ENCODE data around the gene ADCY2. TPM values are rescaled to one million over a fixed set of nuclear protein-coding genes. Genes with fewer than 3 reads are reported as not detected.

Gene ADCY2
- total and polyA plus RNA-seq, 7 experiments from 2014 or later: not detected

DNA sequence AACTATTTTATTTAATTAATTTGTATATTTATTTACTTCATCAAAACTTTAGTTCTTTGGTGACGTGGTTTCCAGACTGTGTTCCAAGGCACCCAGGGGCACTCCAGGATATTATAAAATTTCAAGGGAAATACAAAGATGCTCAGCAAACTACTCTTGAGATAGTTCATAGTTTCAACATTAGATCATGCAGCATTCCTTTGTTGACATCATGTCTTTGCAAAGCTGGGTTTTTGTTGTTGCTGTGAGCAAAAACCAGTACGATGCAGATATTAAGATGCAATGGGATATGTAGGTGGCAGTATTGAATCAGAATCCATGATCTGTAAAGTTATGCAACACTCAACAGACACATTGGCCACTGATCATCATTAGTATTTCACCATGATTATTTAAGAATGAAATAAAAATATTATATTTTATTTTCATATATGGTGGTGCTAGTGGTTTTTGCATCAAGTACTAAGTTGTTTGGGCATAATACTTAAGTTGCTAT lies 219.7 kb downstream of the ADCY2 start:
- ATAC-seq (no peak), DNase-seq (no peak)
- no peaks in the 10 kb centered on the region for H3K27me3 ChIP-seq (ENCODE audit: control insufficient read depth in 2 of 2, insufficient read depth in 2 of 2, low read length in 2 of 2)
- H3K36me3 Mint-ChIP-seq: no peaks in the 10 kb centered on the region
- ChIA-PET CTCF (no interaction called here), POLR2A (no interaction called here)
- no peaks in the 10 kb centered on the region for H3K36me3 ChIP-seq (ENCODE audit: control insufficient read depth in 2 of 3, insufficient read depth in 3 of 3, low read length in 3 of 3)
- H3K9me3 Mint-ChIP-seq: peaks cover 0 to 6% (median 0%) of the 10 kb centered on the region in 11 donors
- H3K9me3 ChIP-seq (ENCODE audit: control insufficient read depth in 2 of 3, low read length in 3 of 3): no peaks in the 10 kb centered on the region
- H3K27ac Mint-ChIP-seq: no peak overlapping the region
- H3K4me3 ChIP-seq (ENCODE audit: low read length): no peak overlapping the region
- H3K27ac ChIP-seq (ENCODE audit: low read depth, low read length): no peak overlapping the region
- peaks cover 0 to 1% (median 0%) of the 10 kb centered on the region in 5 donors for H3K27me3 Mint-ChIP-seq
- H3K4me3 Mint-ChIP-seq: no peak overlapping the region
- intact Hi-C loops (cut with micrococcal nuclease): no loop called here
- H3K4me1 Mint-ChIP-seq: no peaks in the 10 kb centered on the region
- no peaks in the 10 kb centered on the region for H3K4me1 ChIP-seq (ENCODE audit: control insufficient read depth in 2 of 2, insufficient read depth in 2 of 2, low read length in 2 of 2)

DNA sequence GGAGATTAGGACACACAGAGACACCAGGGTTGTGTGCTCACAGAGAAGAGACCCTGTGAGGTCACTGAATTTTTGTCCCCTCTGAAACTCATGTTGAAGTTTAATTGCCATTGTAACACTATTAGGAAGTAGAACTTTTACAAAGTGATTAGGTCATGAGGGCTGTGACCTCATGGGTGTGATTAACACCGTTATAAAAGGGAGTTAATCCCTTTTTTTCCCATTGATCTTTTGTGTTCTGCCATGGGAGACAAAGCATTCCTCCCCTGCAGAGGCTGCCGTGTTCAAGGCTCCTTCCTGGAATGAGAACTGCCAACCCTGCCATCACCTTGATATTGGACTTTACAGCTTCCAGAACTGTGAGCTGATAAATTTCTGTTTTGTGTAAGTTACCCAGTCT lies 221.0 kb downstream of the ADCY2 start:
- POLR2A ChIA-PET: no interaction called here
- no peak overlapping the region for H3K27ac ChIP-seq (ENCODE audit: low read depth, low read length)

DNA sequence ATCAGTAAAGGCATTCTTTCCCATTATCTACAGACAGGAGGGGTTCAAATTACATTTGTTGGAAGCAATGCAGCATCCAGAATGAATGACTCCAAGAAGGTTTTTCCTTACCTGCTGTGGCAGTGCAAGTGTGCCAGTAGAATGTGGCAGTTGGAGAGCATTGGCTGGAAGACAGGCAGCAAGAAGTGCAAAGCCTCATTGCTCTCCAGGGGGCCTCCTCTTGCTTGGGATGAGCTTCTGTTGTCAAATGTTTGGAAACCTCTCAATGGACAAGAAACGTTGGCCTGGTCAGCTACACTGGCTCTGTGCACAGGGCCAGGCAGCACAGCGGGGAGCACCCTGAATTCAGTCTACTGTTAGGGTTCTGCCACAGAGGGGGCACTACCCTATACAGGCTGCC lies 226.6 kb downstream of the ADCY2 start:
- Mint-ChIP-seq H3K27me3 (peaks cover 0 to 14% (median 4%) of the 10 kb centered on the region in 5 donors), H3K9me3 (peaks cover 0 to 12% (median 2%) of the 10 kb centered on the region in 11 donors), H3K36me3 (no peaks in the 10 kb centered on the region), H3K4me1 (no peaks in the 10 kb centered on the region), H3K4me3 (no peak overlapping the region), H3K27ac (no peak overlapping the region)
- no peaks in the 10 kb centered on the region for H3K36me3 ChIP-seq (ENCODE audit: control insufficient read depth in 2 of 3, insufficient read depth in 3 of 3, low read length in 3 of 3)
- H3K4me3 ChIP-seq (ENCODE audit: low read length): no peak overlapping the region
- ATAC-seq: no peak
- CTCF ChIA-PET: no interaction called here
- no peak overlapping the region for H3K27ac ChIP-seq (ENCODE audit: low read depth, low read length)
- no peaks in the 10 kb centered on the region for H3K4me1 ChIP-seq (ENCODE audit: control insufficient read depth in 2 of 2, insufficient read depth in 2 of 2, low read length in 2 of 2)
- intact Hi-C loops (cut with micrococcal nuclease): no loop called here
- H3K9me3 ChIP-seq (ENCODE audit: control insufficient read depth in 2 of 3, low read length in 3 of 3): no peaks in the 10 kb centered on the region
- POLR2A ChIA-PET: no interaction called here
- no peaks in the 10 kb centered on the region for H3K27me3 ChIP-seq (ENCODE audit: control insufficient read depth in 2 of 2, insufficient read depth in 2 of 2, low read length in 2 of 2)
- no peak for DNase-seq

More for the DNA sequence above, 221.0 kb downstream of the ADCY2 start:
- DNase-seq (no peak), ATAC-seq (no peak)
- H3K9me3 Mint-ChIP-seq: peaks cover 0 to 6% (median 0%) of the 10 kb centered on the region in 11 donors
- no peak overlapping the region for H3K27ac Mint-ChIP-seq
- Histone ChIP-seq H3K4me3 (ENCODE audit: low read length) (no peak overlapping the region), H3K36me3 (ENCODE audit: control insufficient read depth in 2 of 3, insufficient read depth in 3 of 3, low read length in 3 of 3) (no peaks in the 10 kb centered on the region), H3K27me3 (ENCODE audit: control insufficient read depth in 2 of 2, insufficient read depth in 2 of 2, low read length in 2 of 2) (no peaks in the 10 kb centered on the region), H3K9me3 (ENCODE audit: control insufficient read depth in 2 of 3, low read length in 3 of 3) (no peaks in the 10 kb centered on the region), H3K4me1 (ENCODE audit: control insufficient read depth in 2 of 2, insufficient read depth in 2 of 2, low read length in 2 of 2) (no peaks in the 10 kb centered on the region)
- H3K27me3 Mint-ChIP-seq: peaks cover 0 to 14% (median 0%) of the 10 kb centered on the region in 5 donors
- CTCF ChIA-PET: interaction anchor here (0.7 kb wide), 1 partner anchor 432 kb away, joined by 4 read pairs; no protein-coding TSS in a partner anchor
- no peaks in the 10 kb centered on the region for H3K36me3 Mint-ChIP-seq
- intact Hi-C loops (cut with micrococcal nuclease): no loop called here
- H3K4me1 Mint-ChIP-seq: no peaks in the 10 kb centered on the region
- H3K4me3 Mint-ChIP-seq: no peak overlapping the region

DNA sequence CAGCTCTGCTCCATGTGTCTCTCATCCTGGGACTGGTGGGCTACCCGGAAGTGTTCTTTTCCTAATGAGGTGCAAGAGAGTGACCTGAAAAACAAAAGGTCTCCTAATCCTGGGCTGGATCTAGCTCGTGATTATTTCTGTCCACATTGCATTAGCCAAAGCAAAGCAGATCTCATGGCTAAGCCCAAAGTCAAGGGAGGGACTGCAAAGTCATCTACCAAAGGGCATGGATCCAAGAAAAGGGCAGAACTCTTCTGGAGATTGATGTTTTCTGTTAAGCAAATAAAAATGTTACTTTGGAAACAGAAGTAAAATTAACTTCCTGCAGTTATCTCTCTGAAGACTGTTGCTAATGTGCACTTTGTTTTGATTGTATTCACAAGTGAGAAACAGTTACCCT lies 229.8 kb downstream of the ADCY2 start:
- DNase-seq: no peak

DNA sequence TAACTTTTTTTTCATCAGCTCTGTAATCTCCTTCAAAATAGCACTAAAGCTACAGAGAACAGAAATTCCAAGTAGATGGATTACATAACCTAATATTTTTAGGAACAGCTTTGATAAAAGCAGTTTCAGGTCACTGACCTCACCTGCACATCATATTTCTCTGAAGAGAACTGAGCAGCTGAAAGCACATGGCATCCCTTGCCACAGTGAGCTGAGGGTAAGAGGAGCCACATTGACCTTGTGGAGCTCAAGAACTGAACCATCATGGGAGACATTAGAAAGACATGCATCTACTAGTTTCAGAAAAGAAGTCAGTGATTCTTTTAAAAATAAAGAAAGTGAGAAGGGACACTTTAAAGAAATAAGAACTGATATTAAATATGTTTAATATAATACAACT lies 232.3 kb downstream of the ADCY2 start:
- Histone ChIP-seq H3K36me3 (ENCODE audit: control insufficient read depth in 2 of 3, insufficient read depth in 3 of 3, low read length in 3 of 3) (no peaks in the 10 kb centered on the region), H3K4me3 (ENCODE audit: low read length) (no peak overlapping the region), H3K27me3 (ENCODE audit: control insufficient read depth in 2 of 2, insufficient read depth in 2 of 2, low read length in 2 of 2) (no peaks in the 10 kb centered on the region), H3K27ac (ENCODE audit: low read depth, low read length) (no peak overlapping the region), H3K9me3 (ENCODE audit: control insufficient read depth in 2 of 3, low read length in 3 of 3) (no peaks in the 10 kb centered on the region), H3K4me1 (ENCODE audit: control insufficient read depth in 2 of 2, insufficient read depth in 2 of 2, low read length in 2 of 2) (no peaks in the 10 kb centered on the region)
- intact Hi-C loops (cut with micrococcal nuclease): no loop called here
- ATAC-seq (no peak), DNase-seq (no peak)
- CTCF ChIA-PET: no interaction called here
- peaks cover 0 to 6% (median 0%) of the 10 kb centered on the region in 5 donors for H3K27me3 Mint-ChIP-seq
- H3K27ac Mint-ChIP-seq: no peak overlapping the region
- no peaks in the 10 kb centered on the region for H3K4me1 Mint-ChIP-seq
- no peak overlapping the region for H3K4me3 Mint-ChIP-seq
- peaks cover 0 to 23% (median 7%) of the 10 kb centered on the region in 11 donors for H3K9me3 Mint-ChIP-seq
- POLR2A ChIA-PET: no interaction called here
- no peaks in the 10 kb centered on the region for H3K36me3 Mint-ChIP-seq

More for the DNA sequence above, 229.8 kb downstream of the ADCY2 start:
- ChIA-PET CTCF (no interaction called here), POLR2A (no interaction called here)
- Mint-ChIP-seq H3K9me3 (peaks cover 0 to 12% (median 2%) of the 10 kb centered on the region in 11 donors), H3K27ac (no peak overlapping the region), H3K4me3 (no peak overlapping the region), H3K27me3 (peaks cover 0 to 11% (median 4%) of the 10 kb centered on the region in 5 donors), H3K36me3 (no peaks in the 10 kb centered on the region), H3K4me1 (no peaks in the 10 kb centered on the region)
- no peak for ATAC-seq
- Histone ChIP-seq H3K36me3 (ENCODE audit: control insufficient read depth in 2 of 3, insufficient read depth in 3 of 3, low read length in 3 of 3) (no peaks in the 10 kb centered on the region), H3K4me1 (ENCODE audit: control insufficient read depth in 2 of 2, insufficient read depth in 2 of 2, low read length in 2 of 2) (no peaks in the 10 kb centered on the region), H3K4me3 (ENCODE audit: low read length) (no peak overlapping the region), H3K9me3 (ENCODE audit: control insufficient read depth in 2 of 3, low read length in 3 of 3) (no peaks in the 10 kb centered on the region), H3K27me3 (ENCODE audit: control insufficient read depth in 2 of 2, insufficient read depth in 2 of 2, low read length in 2 of 2) (no peaks in the 10 kb centered on the region), H3K27ac (ENCODE audit: low read depth, low read length) (no peak overlapping the region)
- intact Hi-C loops (cut with micrococcal nuclease): no loop called here

DNA sequence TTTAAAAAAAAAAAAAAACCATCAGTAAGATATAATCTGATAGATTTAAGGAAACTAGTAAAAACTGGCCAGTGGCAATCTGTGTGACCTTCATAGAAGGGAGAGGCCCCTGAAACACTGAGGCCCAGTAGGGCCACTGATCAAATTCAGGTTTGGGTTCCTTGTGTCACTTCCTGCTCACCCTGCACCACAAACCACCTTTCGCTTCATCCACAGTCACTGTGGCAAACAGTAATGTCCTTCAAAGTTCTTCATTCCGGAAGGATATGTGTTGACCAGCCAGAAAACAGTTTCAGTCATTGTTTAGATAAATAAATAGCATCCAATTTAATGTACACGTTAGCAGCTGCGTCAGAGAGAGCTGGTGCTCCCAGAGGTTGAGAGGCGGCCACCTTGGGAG lies 232.9 kb downstream of the ADCY2 start:
- H3K27ac ChIP-seq (ENCODE audit: low read depth, low read length): no peak overlapping the region
- ATAC-seq (no peak), DNase-seq (no peak)
- H3K4me3 Mint-ChIP-seq: no peak overlapping the region
- no peaks in the 10 kb centered on the region for H3K36me3 ChIP-seq (ENCODE audit: control insufficient read depth in 2 of 3, insufficient read depth in 3 of 3, low read length in 3 of 3)
- ChIA-PET POLR2A (no interaction called here), CTCF (no interaction called here)
- intact Hi-C loops (cut with micrococcal nuclease): no loop called here
- H3K27me3 Mint-ChIP-seq: peaks cover 0 to 5% (median 0%) of the 10 kb centered on the region in 5 donors
- no peaks in the 10 kb centered on the region for H3K27me3 ChIP-seq (ENCODE audit: control insufficient read depth in 2 of 2, insufficient read depth in 2 of 2, low read length in 2 of 2)
- H3K4me3 ChIP-seq (ENCODE audit: low read length): no peak overlapping the region
- H3K4me1 ChIP-seq (ENCODE audit: control insufficient read depth in 2 of 2, insufficient read depth in 2 of 2, low read length in 2 of 2): no peaks in the 10 kb centered on the region
- H3K9me3 Mint-ChIP-seq: peaks cover 0 to 23% (median 7%) of the 10 kb centered on the region in 11 donors
- H3K36me3 Mint-ChIP-seq: no peaks in the 10 kb centered on the region
- H3K27ac Mint-ChIP-seq: no peak overlapping the region
- no peaks in the 10 kb centered on the region for H3K4me1 Mint-ChIP-seq
- no peaks in the 10 kb centered on the region for H3K9me3 ChIP-seq (ENCODE audit: control insufficient read depth in 2 of 3, low read length in 3 of 3)

DNA sequence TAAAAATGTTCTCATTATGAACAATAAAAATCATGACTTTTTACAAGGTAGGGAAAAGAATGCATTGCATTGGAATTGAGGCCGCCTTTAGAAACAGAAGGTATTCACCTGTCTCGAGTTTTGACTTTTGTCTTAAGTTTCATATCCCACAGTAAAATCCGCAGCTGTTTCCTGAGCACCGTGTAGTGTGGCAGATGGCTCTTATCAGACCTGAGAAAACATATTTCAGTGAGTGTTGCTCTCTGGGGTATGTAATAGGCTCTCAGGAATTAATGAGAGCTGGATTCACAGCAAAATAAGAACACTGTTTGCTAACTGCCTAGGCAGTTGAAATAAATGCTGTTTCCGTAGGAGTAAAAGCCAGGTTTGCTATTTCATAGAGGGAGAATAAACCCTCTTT lies 233.6 kb downstream of the ADCY2 start:
- no peak overlapping the region for H3K4me3 ChIP-seq (ENCODE audit: low read length)
- H3K27ac ChIP-seq (ENCODE audit: low read depth, low read length): no peak overlapping the region
- ATAC-seq (no peak), DNase-seq (no peak)
- ChIA-PET POLR2A (no interaction called here), CTCF (no interaction called here)
- Mint-ChIP-seq H3K36me3 (no peaks in the 10 kb centered on the region), H3K27me3 (peaks cover 0 to 5% (median 0%) of the 10 kb centered on the region in 5 donors), H3K27ac (no peak overlapping the region), H3K4me1 (no peaks in the 10 kb centered on the region), H3K4me3 (no peak overlapping the region), H3K9me3 (peaks cover 0 to 23% (median 7%) of the 10 kb centered on the region in 11 donors)
- no peaks in the 10 kb centered on the region for H3K9me3 ChIP-seq (ENCODE audit: control insufficient read depth in 2 of 3, low read length in 3 of 3)
- no peaks in the 10 kb centered on the region for H3K36me3 ChIP-seq (ENCODE audit: control insufficient read depth in 2 of 3, insufficient read depth in 3 of 3, low read length in 3 of 3)
- intact Hi-C loops (cut with micrococcal nuclease): no loop called here
- H3K4me1 ChIP-seq (ENCODE audit: control insufficient read depth in 2 of 2, insufficient read depth in 2 of 2, low read length in 2 of 2): no peaks in the 10 kb centered on the region
- no peaks in the 10 kb centered on the region for H3K27me3 ChIP-seq (ENCODE audit: control insufficient read depth in 2 of 2, insufficient read depth in 2 of 2, low read length in 2 of 2)

All from naive thymus-derived CD4-positive, alpha-beta T cell (primary cell).